GM18507 (cell line): ENCODE results near the gene IGF2R.

Source experiments
- DNase-seq: peaks from one replicate; pipeline ENCODE4 v3.0.0; 2011; ENCODE audit warnings: low read depth; ENCODE audit not compliant: insufficient read length; ENCODE audit errors: extremely low spot score
- FAIRE-seq: peaks from 2 replicates; lab custom pipeline; 2011; peaks lifted over from hg19 to GRCh38; lab: Jason Lieb, UNC

Gene IGF2R

GRCh38 chr6:159973406-159973805 is 4.5 kb downstream of the IGF2R start:
- DNase-seq (no peak), FAIRE-seq (no peak)

GRCh38 chr6:159973951-159974350 is 5.1 kb downstream of the IGF2R start:
- peak; percentile 70 for FAIRE-seq
- no peak for DNase-seq

DNA sequence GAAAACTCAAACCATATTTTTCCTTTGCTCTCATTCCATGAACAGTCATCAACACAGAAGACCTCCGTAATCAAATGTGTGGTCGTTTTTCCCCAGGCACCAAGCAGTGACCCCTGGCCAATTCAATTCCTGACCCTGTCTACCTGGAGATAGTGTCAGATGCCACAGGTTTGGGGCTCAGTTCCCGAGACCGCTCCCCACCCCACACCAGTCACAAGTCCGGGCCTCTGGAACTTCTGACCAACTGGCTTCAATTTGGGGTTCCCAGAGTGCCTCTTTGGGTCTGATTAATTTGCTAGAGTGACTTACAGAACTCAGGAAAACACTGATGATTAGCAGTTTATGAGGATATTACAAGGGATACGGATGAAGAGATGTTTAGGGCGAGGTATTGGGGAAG is 6.0 kb downstream of the IGF2R start:
- DNase-seq = no peak
- FAIRE-seq = no peak

DNA sequence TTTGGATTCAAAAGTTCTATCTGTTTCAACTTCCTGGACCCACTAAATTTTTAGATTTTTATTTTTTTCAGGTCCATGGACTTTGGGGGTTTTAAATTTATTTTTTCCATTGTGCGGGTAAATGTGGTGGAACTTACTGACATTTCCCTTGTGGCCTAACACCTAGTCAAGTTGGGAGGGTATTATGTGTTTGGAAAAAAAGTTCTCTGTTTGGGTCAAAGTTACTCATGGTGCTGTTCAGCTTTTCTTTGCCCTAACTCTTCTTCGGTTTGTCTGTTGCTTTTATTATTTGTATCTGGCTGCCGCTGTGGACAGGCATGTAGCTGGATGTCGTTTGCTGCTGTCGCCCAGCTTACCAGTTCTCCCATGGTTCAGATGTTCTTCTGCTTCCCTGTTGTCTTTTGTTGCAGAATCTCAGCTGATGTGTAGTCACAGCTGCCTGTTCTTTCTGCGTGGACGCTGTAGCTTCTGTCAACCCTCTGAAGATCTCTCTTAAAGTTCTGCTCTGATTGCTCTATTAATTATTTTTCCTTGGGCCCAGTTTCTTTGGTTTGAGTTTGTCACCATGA is 7.9 kb downstream of the IGF2R start:
- FAIRE-seq (no peak), DNase-seq (no peak)

GRCh38 chr6:159977255-159977903 is 8.5 kb downstream of the IGF2R start:
- FAIRE-seq = no peak
- DNase-seq = no peak

GRCh38 chr6:159977904-159978268 is 9.0 kb downstream of the IGF2R start:
- no peak for DNase-seq
- FAIRE-seq = no peak

- no peak for DNase-seq
- FAIRE-seq = peak; percentile 79
Observed at GRCh38 chr6:159978291-159979135, 9.6 kb downstream of the IGF2R start.

- no peak for DNase-seq
Observed at GRCh38 chr6:159979136-159979874, 10.4 kb downstream of the IGF2R start.

DNA sequence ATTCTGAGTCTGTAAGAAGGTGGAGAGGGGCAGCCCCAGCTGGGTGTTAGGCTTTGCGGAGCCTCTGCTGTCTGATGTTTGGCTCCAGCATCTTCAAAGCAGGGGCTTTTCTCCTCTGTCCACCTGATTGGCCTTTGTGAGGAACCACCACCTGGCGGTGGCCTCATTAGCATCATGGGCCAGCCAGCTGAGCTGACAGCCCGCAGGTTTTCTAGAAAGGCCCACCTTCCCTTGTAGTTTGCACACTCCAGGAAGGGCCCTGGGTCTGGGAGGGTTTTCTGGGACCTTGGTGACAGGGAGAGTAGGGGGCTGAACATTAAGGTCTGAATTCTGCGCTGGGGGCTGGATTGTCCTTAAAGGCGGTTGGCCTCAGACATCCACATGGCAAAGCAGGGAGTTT is 11.6 kb downstream of the IGF2R start:
- DNase-seq = no peak
- no peak for FAIRE-seq

More at GRCh38 chr6:159979136-159979874, 10.4 kb downstream of the IGF2R start:
- peak; percentile 86 for FAIRE-seq

- DNase-seq (no peak), FAIRE-seq (no peak)
Observed at GRCh38 chr6:159981071-159981402, 12.2 kb downstream of the IGF2R start.

DNA sequence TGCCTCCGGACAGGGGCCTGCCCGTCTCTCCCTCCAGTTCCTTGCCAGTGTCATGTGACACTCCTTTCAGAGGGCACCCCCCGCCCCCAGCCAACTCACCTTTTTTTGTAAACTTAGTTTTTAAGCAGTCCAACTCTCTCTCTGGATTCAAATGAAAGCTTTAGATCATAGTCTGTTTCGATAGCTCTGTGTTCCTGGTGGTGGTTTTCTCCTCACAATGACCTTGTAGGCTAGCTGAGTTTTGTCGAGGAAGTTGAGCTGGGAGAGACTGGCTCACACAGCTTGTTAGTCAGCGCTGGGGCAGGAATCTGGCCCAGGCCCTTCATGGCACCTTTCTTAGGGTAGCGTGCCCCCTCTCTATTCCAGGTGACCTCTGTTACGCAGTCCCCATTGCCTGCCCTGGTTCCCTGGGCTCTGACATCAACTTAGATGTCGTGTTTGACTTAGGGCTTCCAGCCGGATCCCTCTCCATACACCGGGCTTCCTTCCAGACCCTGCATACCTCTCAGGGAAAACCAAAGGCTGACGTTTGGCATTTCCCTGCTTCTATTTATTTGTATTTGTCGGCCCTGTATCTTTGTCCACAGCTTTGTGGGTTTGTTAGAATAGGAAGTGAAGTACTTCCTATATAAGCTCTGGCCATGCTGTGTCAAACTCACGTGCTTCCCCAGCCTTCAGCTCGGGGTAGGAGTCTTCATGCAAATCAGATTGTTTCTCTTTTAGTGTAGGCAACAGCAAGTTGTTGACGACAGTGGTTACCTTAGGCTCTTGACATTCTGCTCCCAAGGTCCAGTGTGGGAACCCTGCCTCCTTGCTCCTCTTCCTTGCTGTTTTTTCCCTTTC is 12.7 kb downstream of the IGF2R start:
- FAIRE-seq = peak; percentile 88

GRCh38 chr6:159982731-159983506 is 14.0 kb downstream of the IGF2R start:
- FAIRE-seq (peak; percentile 9), DNase-seq (no peak)

More for the DNA sequence above, 12.7 kb downstream of the IGF2R start:
- no peak for DNase-seq

DNA sequence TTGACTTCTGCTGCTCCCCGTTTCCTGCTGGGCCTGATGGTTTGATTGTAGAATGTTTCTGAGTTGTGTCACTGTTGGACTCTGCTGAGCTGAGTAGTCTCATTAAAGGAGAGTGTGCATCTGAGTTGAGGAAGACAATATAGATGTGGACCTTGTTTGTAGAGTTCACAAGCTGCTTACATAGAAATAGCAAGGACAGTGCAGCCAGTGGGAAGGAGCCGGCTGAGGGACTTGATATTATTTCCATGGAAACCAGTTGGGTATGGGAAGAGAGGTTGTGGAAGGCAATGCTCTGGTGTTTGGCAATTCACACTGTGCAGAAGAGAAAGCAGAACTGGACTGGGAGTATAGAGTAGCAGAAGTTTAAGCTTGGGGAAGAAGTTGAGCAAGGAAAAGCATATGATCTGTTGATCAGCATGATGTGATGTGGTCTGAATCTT is 14.8 kb downstream of the IGF2R start:
- DNase-seq = no peak
- no peak for FAIRE-seq

DNA sequence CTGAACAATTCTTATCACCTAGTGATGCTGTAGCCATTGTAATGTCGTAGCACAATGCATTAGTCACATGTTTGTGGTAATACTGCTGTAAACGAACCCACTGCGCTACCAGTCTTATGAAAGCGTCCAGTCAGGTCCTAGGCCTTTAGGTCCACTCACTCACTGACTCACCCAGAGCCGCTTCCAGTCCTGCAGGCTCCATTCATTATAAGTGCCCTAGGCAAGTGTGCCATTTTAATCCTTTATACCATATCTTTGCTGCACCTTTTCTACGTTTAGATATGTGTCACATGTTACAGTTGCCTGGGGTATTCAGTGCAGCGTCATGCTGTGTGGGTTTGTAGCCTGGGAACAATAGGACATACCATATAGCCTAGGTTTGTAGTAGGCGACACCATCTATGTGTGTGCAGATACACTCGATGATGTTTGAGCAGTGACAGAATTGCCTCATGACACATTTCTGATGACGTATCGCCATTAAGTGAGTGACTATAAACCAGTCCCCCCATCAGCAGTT is 15.4 kb downstream of the IGF2R start:
- DNase-seq = no peak
- FAIRE-seq = no peak

DNA sequence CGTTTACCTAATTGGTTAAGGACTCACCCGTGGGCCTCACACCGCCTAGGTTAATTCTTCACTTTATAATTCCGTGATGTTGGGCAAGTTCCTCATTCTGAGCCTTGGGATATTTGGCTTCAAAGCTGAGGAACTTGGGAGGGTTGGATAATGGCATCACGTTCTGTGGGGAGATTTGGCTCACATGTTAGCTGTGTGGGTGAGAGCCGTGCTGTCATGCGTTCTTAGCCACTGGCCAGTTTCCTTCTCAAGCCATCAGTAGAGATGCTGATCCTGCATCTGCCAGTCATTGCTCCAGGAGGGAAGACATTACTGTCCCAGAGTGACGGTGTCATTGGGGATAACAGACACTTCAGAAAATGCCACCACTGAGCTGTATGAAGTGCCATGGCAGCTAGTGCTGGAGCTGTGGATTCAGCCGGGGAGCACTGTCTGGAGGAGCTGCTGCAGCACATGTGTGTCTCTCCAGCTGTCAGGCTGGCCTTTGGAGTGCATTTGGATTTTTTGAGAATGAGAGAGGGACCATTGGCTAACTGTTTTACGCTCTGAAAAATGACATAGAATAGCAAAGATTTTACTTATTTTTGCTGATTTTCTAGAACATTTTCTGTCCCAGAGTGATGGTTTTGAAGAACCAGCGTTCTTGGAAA is 16.5 kb downstream of the IGF2R start:
- no peak for DNase-seq
- no peak for FAIRE-seq

GRCh38 chr6:159988983-159989454 is 20.1 kb downstream of the IGF2R start:
- DNase-seq (no peak), FAIRE-seq (no peak)
